GM12878 (cell line): ENCODE data around the gene PTTG1. TPM values are rescaled to one million over a fixed set of nuclear protein-coding genes. Genes with fewer than 3 reads are reported as not detected.

ENCODE experiments used
- ATAC-seq: fragments of 200-7000 bp; cut with Tn5 transposase; 3 replicates; pipeline ENCODE4 v1.9.1; 2020; ENCODE audit warnings: mild to moderate bottlenecking, moderate library complexity
- BruUV-seq: library from RNA; stranded (reverse); fragments of 400-500 nt; replicated peaks from 2 replicates; lab custom pipeline; 2021; lab: Mats Ljungman, UMichigan
- CTCF ChIA-PET: fragments of 300-600 bp; sonication (Branson Sonifier 250); formaldehyde crosslinking; extraction: SDS; loops from one replicate; lab custom pipeline; 2021; ENCODE audit warnings: inconsistent platforms; lab: Yijun Ruan, JAX
- POLR2A ChIA-PET: fragments of 350-600 bp; formaldehyde crosslinking; extraction: SDS; loops from one replicate; lab custom pipeline; 2021; ENCODE audit warnings: inconsistent platforms; lab: Charles Lee
- RAD21 ChIA-PET: fragments of 300-600 bp; sonication (Branson Sonifier 250); formaldehyde crosslinking; loops from one replicate; lab custom pipeline; 2023; ENCODE audit warnings: antibody characterized with exemption; ENCODE audit not compliant: unreplicated experiment; lab: Charles Lee
- SMC1A ChIA-PET: fragments of 300-600 bp; sonication (Branson Sonifier 250); formaldehyde crosslinking; loops from one replicate; lab custom pipeline; 2023; ENCODE audit not compliant: unreplicated experiment, uncharacterized antibody; lab: Charles Lee
- DNase-seq: peaks from one replicate; pipeline ENCODE4 v3.0.0-alpha.2; 2011; ENCODE audit warnings: low read depth, low spot score
- FAIRE-seq: peaks from 3 replicates; lab custom pipeline; 2011; peaks lifted over from hg19 to GRCh38; lab: Jason Lieb, UNC
- H2AFZ ChIP-seq: 2 replicates; pipeline ENCODE4 v1.6.0; 2011; ENCODE audit warnings: low read depth, low read length, control low read depth; ENCODE audit not compliant: control insufficient read depth
- H3K27ac ChIP-seq: 2 replicates; pipeline ENCODE4 v1.5.1; 2011; ENCODE audit warnings: control low read depth; ENCODE audit not compliant: control insufficient read depth, insufficient read depth
- H3K27me3 ChIP-seq, 2 experiments: replicated peaks in 1 of 2; 2 replicates each; pipeline versions ENCODE4 v1.6.0 to v1.6.1; 2011; ENCODE audit warnings: low read length in 1 of 2; ENCODE audit not compliant: control insufficient read depth in 2 of 2, insufficient read depth in 2 of 2
- H3K36me3 ChIP-seq, 2 experiments: 2 replicates each; pipeline ENCODE4 v1.5.1; 2011; ENCODE audit warnings: low read length in 1 of 2; ENCODE audit not compliant: control insufficient read depth in 2 of 2, insufficient read depth in 2 of 2
- H3K4me1 ChIP-seq: 2 replicates; pipeline ENCODE4 v1.6.1; 2011; ENCODE audit warnings: mild to moderate bottlenecking, low read length, moderate library complexity, mixed read lengths; ENCODE audit not compliant: control insufficient read depth, insufficient read depth
- H3K4me2 ChIP-seq: 2 replicates; pipeline ENCODE4 v1.6.0; 2011; ENCODE audit warnings: control low read depth; ENCODE audit not compliant: control insufficient read depth, insufficient read depth
- H3K4me3 ChIP-seq: fragments of 200-600 bp; sonication (generic); 2 replicates; pipeline ENCODE4 v1.5.1; 2016
- H3K79me2 ChIP-seq: 2 replicates; pipeline ENCODE4 v1.6.0; 2011; ENCODE audit warnings: low read length; ENCODE audit not compliant: control insufficient read depth, insufficient read depth
- H3K9ac ChIP-seq: 2 replicates; pipeline ENCODE4 v1.8.0; 2011; ENCODE audit warnings: low read length, control low read depth, mixed read lengths; ENCODE audit not compliant: control insufficient read depth, insufficient read depth
- H3K9me3 ChIP-seq: replicated peaks from 3 replicates; pipeline ENCODE4 v1.5.1; 2011; ENCODE audit warnings: mild to moderate bottlenecking, low read length; ENCODE audit not compliant: control insufficient read depth, insufficient read depth
- H4K20me1 ChIP-seq: 2 replicates; pipeline ENCODE4 v1.6.0; 2011; ENCODE audit not compliant: control insufficient read depth, insufficient read depth
- BRCA1 ChIP-seq: IDR thresholded peaks from 2 replicates; pipeline ENCODE4 v1.6.1; 2011; ENCODE audit warnings: low read depth, low read length, improper control_type of control experiment
- CBFB ChIP-seq: IDR thresholded peaks from 2 replicates; pipeline ENCODE4 v1.6.1; 2016; ENCODE audit warnings: antibody characterized with exemption, low read depth
- ETV6 ChIP-seq, 2 experiments: fragments of 450-650 bp in 1 of 2; IDR thresholded peaks in 1 of 2; conservative IDR thresholded peaks in 1 of 2; 2 replicates each; pipeline ENCODE4 v1.6.1; 2014; ENCODE audit warnings: antibody characterized with exemption in 1 of 2, borderline replicate concordance in 1 of 2, low read depth in 1 of 2, mild to moderate bottlenecking in 1 of 2, moderate library complexity in 1 of 2
- HDAC6 ChIP-seq: fragments of 200-600 bp; sonication (generic); IDR thresholded peaks from one replicate; pipeline ENCODE4 v1.8.0; 2017; ENCODE audit warnings: antibody characterized with exemption; ENCODE audit not compliant: unreplicated experiment
- NR2C2 ChIP-seq: IDR thresholded peaks from 2 replicates; pipeline ENCODE4 v1.6.1; 2011; ENCODE audit warnings: borderline replicate concordance, low read depth; ENCODE audit not compliant: control insufficient read depth, insufficient read length
- RFX5 ChIP-seq: IDR thresholded peaks from 2 replicates; pipeline ENCODE4 v1.6.1; 2011; ENCODE audit warnings: low read depth, low read length, improper control_type of control experiment
- SIN3A ChIP-seq: IDR thresholded peaks from 2 replicates; pipeline ENCODE4 v1.6.1; 2012; ENCODE audit warnings: low read depth, low read length, improper control_type of control experiment
- SMC3 ChIP-seq: IDR thresholded peaks from 2 replicates; pipeline ENCODE4 v1.6.1; 2011; ENCODE audit warnings: low read length, improper control_type of control experiment, borderline replicate concordance
- STAT1 ChIP-seq: fragments of 450-650 bp; conservative IDR thresholded peaks from 2 replicates; pipeline ENCODE4 v1.6.1; 2014; ENCODE audit warnings: antibody characterized with exemption, mild to moderate bottlenecking
- TCF12 ChIP-seq: IDR thresholded peaks from 2 replicates; pipeline ENCODE4 v1.6.1; 2011; ENCODE audit warnings: low read depth, mild to moderate bottlenecking, low read length
- YBX1 ChIP-seq: fragments of 450-650 bp; IDR thresholded peaks from 2 replicates; pipeline ENCODE4 v1.6.1; 2016; ENCODE audit warnings: antibody characterized with exemption
- in situ Hi-C: fragments of 300-500 bp; cut with MboI; formaldehyde crosslinking; loops from 9 replicates; pipeline ENCODE4 v1.14.3; 2018; ENCODE audit warnings: mixed read lengths
- intact Hi-C: fragments of 100-400 bp; cut with micrococcal nuclease; formaldehyde crosslinking; loops from one replicate; pipeline ENCODE4 v1.14.2; 2022; ENCODE audit not compliant: unreplicated experiment
- polyA plus RNA-seq, 11 experiments: library from polyadenylated mRNA; depleted of rRNA in 4 of 11; unstranded in 6 of 11; stranded (reverse) in 5 of 11; fragments of >200 nt; fragmentation: Nextera tagmentation in 4 of 11; fragmentation: Illumina TruSeq in 1 of 11; extraction: Ambion mirVana in 4 of 11; extraction: Trizol in 1 of 11; gene quantifications; 1 replicate in 1 of 11; 2 replicates in 10 of 11; pipeline versions ENCODE4 v1.2.1 to v1.2.3, GENCODE V29; 2011 to 2016; ENCODE audit warnings: inconsistent platforms in 2 of 11, missing spikeins in 2 of 11, low read depth in 1 of 11
- total RNA-seq, 4 experiments: library from RNA; depleted of rRNA in 3 of 4; stranded (reverse); fragments of >200 nt in 3 of 4; fragmentation: Illumina TruSeq in 1 of 4; extraction: Trizol in 1 of 4; gene quantifications; 2 replicates each; pipeline versions ENCODE4 v1.2.1 to v1.2.3, GENCODE V29; 2013 to 2021
- TF ChIP-seq, protein P1 (sequence below): fragments of 150-350 bp; IDR thresholded peaks from 2 replicates; pipeline ENCODE4 v1.6.1; 2016; ENCODE audit warnings: low read depth, low read length
- TF ChIP-seq, protein P2 (sequence below): fragments of 450-650 bp; IDR thresholded peaks from 2 replicates; pipeline ENCODE4 v1.6.1; 2018; ENCODE audit warnings: mild to moderate bottlenecking, low read depth, moderate library complexity; ENCODE audit not compliant: partially characterized antibody
- TF ChIP-seq, protein P3 (sequence below): IDR thresholded peaks from 2 replicates; pipeline ENCODE4 v1.6.1; 2011; ENCODE audit warnings: mild to moderate bottlenecking, low read depth, low read length, moderate library complexity; ENCODE audit not compliant: insufficient replicate concordance

The PTTG1 gene
- total and polyA plus RNA-seq, 10 of the 15 experiments (the other 5 are each of a cell fraction or from before 2014, with no cell fraction given), result 154 to 1,033 (median 377) TPM

DNA sequence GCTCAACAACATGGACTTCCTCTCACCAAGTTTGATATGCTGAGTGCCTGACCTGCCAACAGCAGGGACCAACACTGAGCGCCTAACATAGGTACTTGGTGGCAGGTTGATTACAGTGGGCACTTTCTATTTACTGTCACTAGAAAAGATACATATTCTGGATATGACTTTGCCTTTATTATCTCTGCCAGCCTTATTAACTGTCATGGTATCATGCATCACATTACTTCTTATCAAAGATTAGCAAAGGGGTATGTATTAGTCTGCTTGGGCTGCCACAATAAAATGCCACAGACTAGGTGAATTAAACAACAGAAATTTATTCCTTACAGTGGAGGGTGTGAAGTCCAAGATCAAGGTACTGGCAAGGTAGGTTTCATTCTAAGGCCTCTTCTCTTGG, 37.0 kb upstream of the PTTG1 start (continued):
- TF ChIP-seq, protein P1, sequence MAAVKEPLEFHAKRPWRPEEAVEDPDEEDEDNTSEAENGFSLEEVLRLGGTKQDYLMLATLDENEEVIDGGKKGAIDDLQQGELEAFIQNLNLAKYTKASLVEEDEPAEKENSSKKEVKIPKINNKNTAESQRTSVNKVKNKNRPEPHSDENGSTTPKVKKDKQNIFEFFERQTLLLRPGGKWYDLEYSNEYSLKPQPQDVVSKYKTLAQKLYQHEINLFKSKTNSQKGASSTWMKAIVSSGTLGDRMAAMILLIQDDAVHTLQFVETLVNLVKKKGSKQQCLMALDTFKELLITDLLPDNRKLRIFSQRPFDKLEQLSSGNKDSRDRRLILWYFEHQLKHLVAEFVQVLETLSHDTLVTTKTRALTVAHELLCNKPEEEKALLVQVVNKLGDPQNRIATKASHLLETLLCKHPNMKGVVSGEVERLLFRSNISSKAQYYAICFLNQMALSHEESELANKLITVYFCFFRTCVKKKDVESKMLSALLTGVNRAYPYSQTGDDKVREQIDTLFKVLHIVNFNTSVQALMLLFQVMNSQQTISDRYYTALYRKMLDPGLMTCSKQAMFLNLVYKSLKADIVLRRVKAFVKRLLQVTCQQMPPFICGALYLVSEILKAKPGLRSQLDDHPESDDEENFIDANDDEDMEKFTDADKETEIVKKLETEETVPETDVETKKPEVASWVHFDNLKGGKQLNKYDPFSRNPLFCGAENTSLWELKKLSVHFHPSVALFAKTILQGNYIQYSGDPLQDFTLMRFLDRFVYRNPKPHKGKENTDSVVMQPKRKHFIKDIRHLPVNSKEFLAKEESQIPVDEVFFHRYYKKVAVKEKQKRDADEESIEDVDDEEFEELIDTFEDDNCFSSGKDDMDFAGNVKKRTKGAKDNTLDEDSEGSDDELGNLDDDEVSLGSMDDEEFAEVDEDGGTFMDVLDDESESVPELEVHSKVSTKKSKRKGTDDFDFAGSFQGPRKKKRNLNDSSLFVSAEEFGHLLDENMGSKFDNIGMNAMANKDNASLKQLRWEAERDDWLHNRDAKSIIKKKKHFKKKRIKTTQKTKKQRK, result no peak

DNA sequence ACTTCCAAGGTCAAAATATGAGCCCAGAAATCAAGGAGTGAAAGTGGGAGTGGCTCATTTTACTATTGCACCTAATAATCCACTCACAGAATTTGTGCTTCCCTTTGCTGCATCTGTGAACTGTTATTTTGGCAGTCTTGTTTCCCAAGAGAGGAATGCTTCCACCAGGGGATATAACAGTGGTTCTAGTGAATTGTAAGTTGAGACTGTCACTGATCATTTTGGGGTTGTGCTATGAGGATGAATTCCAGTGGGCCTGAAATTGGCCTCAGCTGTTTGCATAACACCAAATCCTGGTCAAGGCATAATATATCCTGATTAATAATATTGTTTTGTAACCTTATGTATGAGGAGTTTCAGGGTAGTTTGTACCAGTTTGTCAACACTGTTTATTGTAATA, 36.2 kb upstream of the PTTG1 start:
- FAIRE-seq, result no peak
- no peaks in the 10 kb centered on the region for H3K79me2 ChIP-seq
- H2AFZ ChIP-seq, result no peak overlapping the region
- no peak overlapping the region for H3K4me3 ChIP-seq
- H3K27ac ChIP-seq, result no peak overlapping the region
- H3K4me2 ChIP-seq, result no peak overlapping the region
- ChIA-PET POLR2A (no interaction called here), RAD21 (no interaction called here), CTCF (no interaction called here), SMC1A (no interaction called here)
- no peak for DNase-seq
- no peaks in the 10 kb centered on the region for H4K20me1 ChIP-seq
- no peaks in the 10 kb centered on the region; a peak in 1 of 4 replicates for H3K27me3 ChIP-seq
- H3K4me1 ChIP-seq, result no peaks in the 10 kb centered on the region
- no peaks in the 10 kb centered on the region; the same call in 1 of the 3 replicates for H3K9me3 ChIP-seq
- in situ Hi-C loops (no loop called here), intact Hi-C loops (no loop called here)
- ATAC-seq, result no peak
- H3K9ac ChIP-seq, result no peak overlapping the region
- BruUV-seq, result no TSS peak
- no peaks in the 10 kb centered on the region for H3K36me3 ChIP-seq
- no peak for TF ChIP-seq CBFB
- no peak for TF ChIP-seq RFX5
- no peak for TF ChIP-seq TCF12
- TF ChIP-seq NR2C2, result no peak
- no peak for TF ChIP-seq HDAC6
- no peak for TF ChIP-seq SIN3A
- no peak for TF ChIP-seq ETV6 (conservative IDR thresholded peaks at IDR 0.05 in 1 of 2, IDR thresholded peaks at IDR 0.05 in 1 of 2; ENCODE audit: borderline replicate concordance in 1 of 2, low read depth in 1 of 2)
- TF ChIP-seq YBX1, result no peak
- TF ChIP-seq BRCA1, result no peak
- no peak for TF ChIP-seq STAT1
- no peak for TF ChIP-seq SMC3
- TF ChIP-seq, protein P2, sequence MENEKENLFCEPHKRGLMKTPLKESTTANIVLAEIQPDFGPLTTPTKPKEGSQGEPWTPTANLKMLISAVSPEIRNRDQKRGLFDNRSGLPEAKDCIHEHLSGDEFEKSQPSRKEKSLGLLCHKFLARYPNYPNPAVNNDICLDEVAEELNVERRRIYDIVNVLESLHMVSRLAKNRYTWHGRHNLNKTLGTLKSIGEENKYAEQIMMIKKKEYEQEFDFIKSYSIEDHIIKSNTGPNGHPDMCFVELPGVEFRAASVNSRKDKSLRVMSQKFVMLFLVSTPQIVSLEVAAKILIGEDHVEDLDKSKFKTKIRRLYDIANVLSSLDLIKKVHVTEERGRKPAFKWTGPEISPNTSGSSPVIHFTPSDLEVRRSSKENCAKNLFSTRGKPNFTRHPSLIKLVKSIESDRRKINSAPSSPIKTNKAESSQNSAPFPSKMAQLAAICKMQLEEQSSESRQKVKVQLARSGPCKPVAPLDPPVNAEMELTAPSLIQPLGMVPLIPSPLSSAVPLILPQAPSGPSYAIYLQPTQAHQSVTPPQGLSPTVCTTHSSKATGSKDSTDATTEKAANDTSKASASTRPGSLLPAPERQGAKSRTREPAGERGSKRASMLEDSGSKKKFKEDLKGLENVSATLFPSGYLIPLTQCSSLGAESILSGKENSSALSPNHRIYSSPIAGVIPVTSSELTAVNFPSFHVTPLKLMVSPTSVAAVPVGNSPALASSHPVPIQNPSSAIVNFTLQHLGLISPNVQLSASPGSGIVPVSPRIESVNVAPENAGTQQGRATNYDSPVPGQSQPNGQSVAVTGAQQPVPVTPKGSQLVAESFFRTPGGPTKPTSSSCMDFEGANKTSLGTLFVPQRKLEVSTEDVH, result no peak
- TF ChIP-seq, protein P3, sequence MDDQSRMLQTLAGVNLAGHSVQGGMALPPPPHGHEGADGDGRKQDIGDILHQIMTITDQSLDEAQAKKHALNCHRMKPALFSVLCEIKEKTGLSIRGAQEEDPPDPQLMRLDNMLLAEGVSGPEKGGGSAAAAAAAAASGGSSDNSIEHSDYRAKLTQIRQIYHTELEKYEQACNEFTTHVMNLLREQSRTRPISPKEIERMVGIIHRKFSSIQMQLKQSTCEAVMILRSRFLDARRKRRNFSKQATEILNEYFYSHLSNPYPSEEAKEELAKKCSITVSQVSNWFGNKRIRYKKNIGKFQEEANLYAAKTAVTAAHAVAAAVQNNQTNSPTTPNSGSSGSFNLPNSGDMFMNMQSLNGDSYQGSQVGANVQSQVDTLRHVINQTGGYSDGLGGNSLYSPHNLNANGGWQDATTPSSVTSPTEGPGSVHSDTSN, result no peak
